GM18909 (cell line): Measurements from ENCODE around the gene SLIT1.
"Not testable (repeated sequence)": the region's sequence is repeated elsewhere in the genome, so short reads cannot be mapped to it uniquely, and the experiment has no call there.

Experiments used
- ATAC-seq: cut with Tn5 transposase; IDR thresholded peaks from one replicate; pipeline ENCODE4 v1.9.1; 2021; ENCODE audit warnings: mild to moderate bottlenecking; ENCODE audit not compliant: unreplicated experiment, poor library complexity

SLIT1 gene

DNA sequence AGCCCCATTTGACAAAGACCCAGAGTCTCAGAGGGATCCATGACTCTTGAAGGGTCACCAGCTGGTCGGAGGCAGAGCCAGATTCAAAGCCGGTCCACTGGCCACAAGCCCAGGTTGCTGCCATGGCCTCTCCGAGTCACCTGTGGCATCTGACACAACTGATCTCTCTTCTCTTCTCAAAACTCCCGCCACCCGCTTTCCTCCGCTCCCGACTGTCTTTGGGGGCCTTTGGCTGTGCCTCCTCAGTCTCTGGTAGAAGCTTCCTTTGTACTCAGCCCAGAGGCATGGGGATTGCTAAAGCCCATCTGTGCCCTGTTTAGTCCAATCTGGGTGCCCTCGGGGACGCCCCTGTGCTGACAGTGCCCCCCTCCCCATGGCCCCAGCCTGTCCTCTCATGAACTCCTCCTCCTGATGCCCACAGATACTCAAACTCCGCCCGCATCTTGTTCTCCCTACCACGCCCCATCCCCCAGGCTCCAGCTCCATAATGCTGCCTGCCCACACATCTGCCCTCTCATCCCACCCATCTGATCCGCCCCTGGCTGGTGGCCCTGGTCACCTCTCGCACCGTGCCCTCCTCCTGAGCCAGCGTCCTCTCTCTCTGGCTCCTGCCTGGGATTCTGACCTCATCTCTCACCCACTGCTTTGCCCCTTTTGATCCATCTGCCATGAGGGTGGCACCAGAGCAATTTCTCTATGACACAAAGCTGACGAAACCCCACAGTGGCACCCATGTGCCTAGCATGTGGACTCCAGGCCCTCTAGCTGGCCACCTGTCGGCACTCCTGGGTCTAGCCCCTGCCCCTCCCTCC lies 150.6 kb downstream of the SLIT1 start:
- ATAC-seq, result no peak

GRCh38 chr10:97034301-97034700 lies 151.5 kb downstream of the SLIT1 start:
- no peak for ATAC-seq

DNA sequence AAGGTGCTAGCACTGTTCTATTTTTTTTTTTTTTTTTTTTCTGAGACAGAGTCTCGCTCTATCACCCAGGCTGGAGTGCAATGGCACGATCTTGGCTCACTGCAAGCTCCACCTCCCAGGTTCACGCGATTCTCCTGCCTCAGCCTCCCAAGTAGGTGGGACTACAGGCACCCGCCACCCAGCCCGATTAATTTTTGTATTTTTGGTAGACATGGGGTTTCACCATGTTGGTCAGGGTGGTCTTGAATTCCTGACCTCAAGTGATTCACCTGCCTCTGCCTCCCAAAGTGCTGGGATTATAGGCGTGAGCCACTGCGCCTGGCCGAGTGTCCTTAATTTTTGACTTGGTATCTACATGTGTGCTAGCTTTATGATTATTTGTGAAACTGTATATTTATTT lies 151.9 kb downstream of the SLIT1 start:
- not testable (repeated sequence) for ATAC-seq

- no peak for ATAC-seq
These were observed 153.1 kb downstream of the SLIT1 start for GRCh38 chr10:97032624-97033023.

DNA sequence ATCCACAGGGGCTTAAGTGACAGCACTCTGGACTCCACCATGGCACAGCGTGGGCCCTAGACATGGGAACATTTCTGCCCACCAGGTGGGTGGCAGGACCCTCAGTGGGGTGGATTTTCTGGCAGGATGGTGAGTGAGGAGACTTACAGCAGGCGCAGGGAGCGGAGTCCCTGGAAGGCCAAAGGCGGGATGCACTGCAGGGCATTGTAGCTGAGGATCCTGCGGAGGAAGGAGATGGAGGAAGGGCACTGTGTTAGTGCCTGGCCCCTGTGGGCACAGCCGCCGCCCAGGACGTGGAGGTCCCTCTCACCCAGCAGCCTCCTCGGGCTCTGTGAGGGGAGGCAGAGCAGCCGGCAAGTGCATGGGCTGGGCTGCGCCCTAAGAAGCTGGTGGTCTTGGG lies 154.3 kb downstream of the SLIT1 start:
- ATAC-seq, result no peak

- ATAC-seq, result no peak
These were observed 154.9 kb downstream of the SLIT1 start for GRCh38 chr10:97030894-97031293.

DNA sequence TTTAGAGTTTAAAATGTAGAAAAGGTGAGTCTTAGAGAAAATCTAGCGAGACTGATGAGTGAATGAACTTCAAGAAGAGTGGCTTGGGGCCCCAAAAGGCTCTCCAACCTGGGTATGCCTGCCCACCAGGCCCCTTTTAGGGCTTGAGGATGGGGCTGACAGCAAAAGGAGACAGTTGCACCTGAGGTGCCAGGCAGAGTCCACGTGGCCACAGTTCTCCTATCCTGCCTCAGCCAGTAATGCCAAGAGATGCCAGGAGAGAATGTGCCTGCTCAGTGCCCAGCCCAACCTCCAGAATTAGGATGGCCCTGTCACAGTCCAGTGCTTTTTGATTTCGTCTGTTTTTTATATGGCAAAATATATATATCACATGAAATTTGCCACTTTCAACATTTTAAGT lies 156.5 kb downstream of the SLIT1 start:
- no peak for ATAC-seq

DNA sequence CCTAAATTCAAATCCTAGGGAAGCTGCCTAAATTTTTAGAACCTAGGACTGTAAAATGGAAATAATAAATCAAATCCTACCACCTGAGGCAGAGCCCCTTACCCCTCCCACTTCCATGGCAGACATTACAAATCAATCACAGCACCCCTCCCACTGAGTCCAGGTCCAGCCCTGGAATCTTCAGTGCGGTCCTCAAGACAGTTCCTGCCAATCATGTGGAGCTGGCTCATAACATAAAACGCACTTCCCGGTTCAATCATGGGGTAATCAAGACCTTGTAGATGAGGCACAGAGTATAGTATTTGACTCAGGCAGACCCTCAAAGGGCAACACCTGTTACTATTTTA lies 157.0 kb downstream of the SLIT1 start:
- ATAC-seq, result no peak

DNA sequence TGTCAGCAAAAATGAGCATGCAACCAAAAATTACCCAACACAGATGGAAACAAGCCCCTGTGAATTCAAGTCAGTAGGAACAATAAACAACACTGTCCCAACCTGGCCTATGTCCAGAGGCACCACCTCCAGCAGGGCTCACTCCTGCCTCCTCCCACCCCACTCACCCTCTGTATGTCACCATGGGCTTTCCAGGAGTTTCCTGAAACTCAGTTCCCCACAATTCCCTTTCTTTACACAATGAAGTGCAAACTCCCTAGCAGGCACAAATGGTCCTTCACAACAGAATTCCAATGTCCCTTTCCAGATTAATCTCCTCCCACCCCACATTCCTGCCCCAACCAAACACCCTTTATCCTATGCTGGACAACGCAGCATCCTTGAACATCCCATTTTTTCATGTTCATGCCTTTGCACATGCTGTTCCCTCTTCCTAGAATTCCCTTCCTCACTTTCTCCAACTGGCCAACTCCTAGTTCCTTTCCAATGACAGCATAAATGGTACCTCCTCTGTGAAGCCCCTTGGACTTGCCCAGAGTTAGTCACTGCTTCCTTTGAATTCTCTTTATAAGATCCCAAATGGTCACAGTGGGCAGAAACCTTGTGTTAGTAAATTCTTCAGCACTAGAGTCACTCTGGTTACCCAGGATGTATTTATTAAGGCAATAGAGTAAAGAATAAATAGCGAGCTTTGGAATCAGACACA lies 157.5 kb downstream of the SLIT1 start:
- no peak for ATAC-seq

GRCh38 chr10:97025613-97026242 lies 160.0 kb downstream of the SLIT1 start:
- no peak for ATAC-seq

- no peak for ATAC-seq
These were observed 161.3 kb downstream of the SLIT1 start for GRCh38 chr10:97024168-97025073.

DNA sequence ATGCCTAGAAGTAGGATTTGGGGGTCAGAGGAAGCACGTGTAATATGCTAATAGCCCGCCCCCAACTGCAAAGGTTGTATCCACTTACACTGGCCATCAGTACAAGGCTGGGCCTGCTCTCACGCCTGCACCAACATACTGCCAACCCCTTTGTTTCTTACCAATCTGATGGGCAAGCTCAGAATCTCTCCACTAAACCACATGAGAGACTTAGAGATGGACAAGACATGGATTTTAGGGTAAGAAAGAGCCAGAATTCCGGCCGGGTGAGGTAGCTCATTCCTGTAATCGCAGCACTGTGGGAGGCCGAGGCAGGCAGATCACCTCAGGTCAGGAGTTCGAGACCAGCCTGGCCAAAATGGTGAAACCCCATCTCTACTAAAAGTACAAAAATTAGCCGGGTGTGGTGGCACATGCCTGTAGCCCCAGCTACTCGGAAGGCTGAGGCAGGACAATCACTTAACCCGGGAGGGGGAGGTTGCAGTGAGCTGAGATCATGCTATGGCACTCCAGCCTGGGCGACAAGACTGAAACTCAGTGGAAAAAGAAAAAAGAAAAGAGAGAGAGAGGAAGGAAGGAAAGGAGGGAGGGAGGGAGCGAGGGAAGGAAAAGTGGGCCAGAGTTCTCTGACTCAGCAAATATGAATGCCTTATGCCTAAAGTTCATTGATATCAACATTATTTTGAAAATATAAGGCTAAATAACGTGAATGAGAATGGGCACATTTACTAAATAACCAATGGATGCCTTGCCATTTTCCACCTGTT lies 162.2 kb downstream of the SLIT1 start:
- ATAC-seq, result no peak

DNA sequence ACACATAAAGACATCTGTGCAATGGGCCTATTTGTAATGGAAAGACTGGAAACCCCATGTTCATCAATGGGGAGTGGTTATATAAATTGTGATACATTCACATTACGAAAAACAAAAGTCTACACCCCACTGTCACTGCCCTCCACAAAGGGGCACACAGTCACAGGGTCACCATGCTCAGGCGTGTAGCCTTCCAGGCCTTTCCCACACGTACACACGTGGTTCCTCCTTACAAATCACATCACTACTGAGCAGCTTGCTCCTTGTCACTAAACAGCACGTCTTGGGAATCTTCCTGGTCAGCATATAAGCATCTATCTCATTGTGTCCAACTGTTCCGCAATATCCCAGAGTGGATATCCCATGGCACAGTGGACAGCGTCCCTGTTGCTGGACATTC lies 163.1 kb downstream of the SLIT1 start:
- no peak for ATAC-seq

GRCh38 chr10:97020452-97021400 lies 165.0 kb downstream of the SLIT1 start:
- ATAC-seq, result no peak

DNA sequence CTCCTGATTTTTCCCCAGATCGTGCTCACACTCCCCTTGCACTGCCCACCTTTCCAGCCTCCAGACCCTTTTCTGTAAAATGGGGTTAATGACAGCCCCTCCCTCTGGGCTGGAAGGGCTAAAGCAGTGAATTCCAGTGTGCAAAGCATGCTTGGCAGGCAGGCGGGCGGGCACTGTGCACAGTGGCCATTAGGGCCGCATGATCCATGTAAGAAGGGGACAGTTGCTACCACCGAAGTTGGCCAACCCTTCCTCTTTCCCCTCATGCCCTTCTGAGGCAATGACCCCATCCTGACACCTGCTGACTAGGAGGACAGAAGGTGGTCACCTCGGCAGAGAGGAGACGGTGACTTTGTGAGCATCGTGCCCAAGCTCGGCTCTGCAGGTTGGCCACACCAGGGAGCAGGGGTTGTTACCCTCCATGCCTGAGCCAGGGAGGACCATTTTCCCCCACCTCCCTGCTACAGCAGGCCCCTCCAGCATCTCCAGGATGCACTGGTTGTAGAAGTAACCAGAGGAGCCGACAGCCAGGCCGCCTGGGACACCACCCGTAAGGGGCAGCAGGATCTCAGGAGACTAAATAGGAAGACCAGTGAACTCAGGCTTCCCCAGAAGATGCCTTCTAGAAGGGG lies 166.4 kb downstream of the SLIT1 start:
- ATAC-seq, result no peak

- no peak for ATAC-seq
These were observed 167.2 kb downstream of the SLIT1 start for GRCh38 chr10:97018251-97019212.

- ATAC-seq, result peak; percentile 2
These were observed 168.3 kb downstream of the SLIT1 start for GRCh38 chr10:97017474-97017903.
